Measurements from ENCODE around the gene RPS19BP1. TPM values are rescaled to one million over a fixed set of nuclear protein-coding genes. Genes with fewer than 3 reads are reported as not detected.

Gene RPS19BP1
- total and polyA plus RNA-seq, 2 donors (not counting 1 experiment from before 2014, with no cell fraction given): 60.3 to 74.8 TPM

DNA sequence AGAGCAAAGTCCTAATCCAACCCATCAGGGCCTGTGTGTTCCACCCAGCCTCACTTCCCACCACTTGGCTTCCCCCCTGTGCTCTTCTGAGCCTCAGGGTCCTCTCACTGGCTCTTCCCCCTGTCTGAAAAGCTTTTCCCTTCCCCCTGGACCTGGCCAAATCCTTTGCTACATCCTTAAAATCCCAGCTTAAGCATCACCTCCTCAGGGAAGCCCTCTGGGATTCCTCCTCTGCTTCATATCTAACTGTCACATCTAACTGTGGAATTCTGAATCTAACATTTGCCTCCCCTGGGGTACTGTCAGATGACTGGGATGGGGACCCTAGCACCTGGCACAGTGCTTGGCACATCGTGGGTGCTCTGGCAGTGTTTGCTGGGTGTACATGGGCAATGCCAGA lies 39.0 kb upstream of the RPS19BP1 start:
- Mint-ChIP-seq H3K4me1 (peaks cover 19% of the 10 kb centered on the region), H3K27ac (no peak overlapping the region), H3K4me3 (no peak overlapping the region), H3K27me3 (peaks cover 7% of the 10 kb centered on the region), H3K9me3 (ENCODE audit: insufficient read depth) (no peaks in the 10 kb centered on the region)
- Histone ChIP-seq H3K9me3 (ENCODE audit: control extremely low read depth in 1 of 3, control insufficient read depth in 2 of 3, insufficient read depth in 1 of 3, low read length in 2 of 3) (no peaks in the 10 kb centered on the region), H3K4me1 (ENCODE audit: control insufficient read depth in 2 of 2, insufficient read depth in 2 of 2, low read length in 2 of 2) (peaks cover 14 to 16% of the 10 kb centered on the region in 2 donors), H3K27me3 (replicated peaks in 1 of 4; ENCODE audit: control extremely low read depth in 1 of 4, control insufficient read depth in 3 of 4, insufficient read depth in 4 of 4, low read length in 3 of 4) (peaks cover 0 to 3% (median 2%) of the 10 kb centered on the region in 4 experiments), H3K36me3 (replicated peaks in 1 of 2; ENCODE audit: control extremely low read depth in 1 of 2, control insufficient read depth in 1 of 2, extremely low read depth in 1 of 2, insufficient read depth in 2 of 2, low read length in 1 of 2) (no peaks in the 10 kb centered on the region), H2AFZ (ENCODE audit: insufficient read depth, low read depth, low read length, poor library complexity, severe bottlenecking) (no peak overlapping the region), H3K4me3 (ENCODE audit: control extremely low read depth in 1 of 5, extremely low read depth in 1 of 5, insufficient read depth in 1 of 5, low read depth in 2 of 5, low read length in 4 of 5) (no peak overlapping the region), H3K4me2 (replicated peaks; ENCODE audit: low read depth, low read length, poor library complexity, severe bottlenecking) (no peak overlapping the region), H3K79me2 (ENCODE audit: control insufficient read depth, insufficient read depth, low read length) (no peaks in the 10 kb centered on the region), H4K20me1 (ENCODE audit: control insufficient read depth, insufficient read depth, low read length, poor library complexity, severe bottlenecking) (no peaks in the 10 kb centered on the region), H3K27ac (ENCODE audit: low read length in 2 of 2) (no peak overlapping the region), H3K9ac (ENCODE audit: low read length) (no peak overlapping the region)
- ChIA-PET POLR2A (no interaction called here), CTCF (no interaction called here)
- intact Hi-C loops (cut with micrococcal nuclease): no loop called here
- ATAC-seq (ENCODE audit: low read depth) (no peak), DNase-seq (no peak)
- TF ChIP-seq, protein P1, sequence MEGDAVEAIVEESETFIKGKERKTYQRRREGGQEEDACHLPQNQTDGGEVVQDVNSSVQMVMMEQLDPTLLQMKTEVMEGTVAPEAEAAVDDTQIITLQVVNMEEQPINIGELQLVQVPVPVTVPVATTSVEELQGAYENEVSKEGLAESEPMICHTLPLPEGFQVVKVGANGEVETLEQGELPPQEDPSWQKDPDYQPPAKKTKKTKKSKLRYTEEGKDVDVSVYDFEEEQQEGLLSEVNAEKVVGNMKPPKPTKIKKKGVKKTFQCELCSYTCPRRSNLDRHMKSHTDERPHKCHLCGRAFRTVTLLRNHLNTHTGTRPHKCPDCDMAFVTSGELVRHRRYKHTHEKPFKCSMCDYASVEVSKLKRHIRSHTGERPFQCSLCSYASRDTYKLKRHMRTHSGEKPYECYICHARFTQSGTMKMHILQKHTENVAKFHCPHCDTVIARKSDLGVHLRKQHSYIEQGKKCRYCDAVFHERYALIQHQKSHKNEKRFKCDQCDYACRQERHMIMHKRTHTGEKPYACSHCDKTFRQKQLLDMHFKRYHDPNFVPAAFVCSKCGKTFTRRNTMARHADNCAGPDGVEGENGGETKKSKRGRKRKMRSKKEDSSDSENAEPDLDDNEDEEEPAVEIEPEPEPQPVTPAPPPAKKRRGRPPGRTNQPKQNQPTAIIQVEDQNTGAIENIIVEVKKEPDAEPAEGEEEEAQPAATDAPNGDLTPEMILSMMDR (IDR thresholded peaks at IDR 0.05): no peak
- no peak for TF ChIP-seq EZH2 (IDR thresholded peaks at IDR 0.05; ENCODE audit: borderline replicate concordance, insufficient read depth, low read depth, low read length, poor library complexity, severe bottlenecking)
- WGBS (ENCODE audit: insufficient coverage): 44% methylated on average over 1 of the region's 1 CpG

DNA sequence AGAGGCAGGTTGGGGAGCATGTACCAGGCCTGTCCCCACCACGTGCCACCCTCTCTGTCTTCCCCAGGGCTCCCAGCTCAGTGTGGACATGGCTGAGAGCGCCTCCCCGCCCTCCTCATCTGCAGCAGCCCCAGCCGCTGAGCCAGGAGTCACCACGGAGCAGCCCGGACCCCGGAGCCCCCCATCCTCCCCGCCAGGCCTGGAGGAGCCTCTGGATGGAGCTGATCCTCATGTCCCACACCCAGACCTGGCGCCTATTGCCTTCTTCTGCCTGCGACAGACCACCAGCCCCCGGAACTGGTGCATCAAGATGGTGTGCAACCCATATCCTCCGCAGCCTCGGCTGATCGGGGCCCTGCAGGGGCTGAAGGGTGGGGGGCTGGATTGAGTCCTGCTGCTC lies 38.1 kb upstream of the RPS19BP1 start, which contains the start of gene CACNA1I:
TSS of gene CACNA1I (plus strand) at position 89 of the 400 bp plus-strand sequence. CDS start at position 89, 0 bp downstream.
- ChIA-PET POLR2A (no interaction called here), CTCF (no interaction called here)
- Mint-ChIP-seq H3K27me3 (peaks cover 7% of the 10 kb centered on the region), H3K4me3 (no peak within 1 kb of the TSS), H3K27ac (no peak within 1 kb of the TSS), H3K9me3 (ENCODE audit: insufficient read depth) (peaks cover 2% of the 10 kb centered on the region), H3K4me1 (peaks cover 16% of the 10 kb centered on the region)
- H3K27me3 ChIP-seq (replicated peaks in 1 of 4; ENCODE audit: control extremely low read depth in 1 of 4, control insufficient read depth in 3 of 4, insufficient read depth in 4 of 4, low read length in 3 of 4): peaks cover 0 to 3% (median 2%) of the 10 kb centered on the region in 4 experiments
- DNase-seq (no peak), ATAC-seq (ENCODE audit: low read depth) (no peak)
- H3K4me1 ChIP-seq (ENCODE audit: control insufficient read depth in 2 of 2, insufficient read depth in 2 of 2, low read length in 2 of 2): peaks cover 9 to 10% of the 10 kb centered on the region in 2 donors
- H3K36me3 ChIP-seq (replicated peaks in 1 of 2; ENCODE audit: control extremely low read depth in 1 of 2, control insufficient read depth in 1 of 2, extremely low read depth in 1 of 2, insufficient read depth in 2 of 2, low read length in 1 of 2): no peaks in the 10 kb centered on the region
- H3K4me2 ChIP-seq (replicated peaks; ENCODE audit: low read depth, low read length, poor library complexity, severe bottlenecking): no peak within 1 kb of the TSS
- H4K20me1 ChIP-seq (ENCODE audit: control insufficient read depth, insufficient read depth, low read length, poor library complexity, severe bottlenecking): no peaks in the 10 kb centered on the region
- TF ChIP-seq EZH2 (IDR thresholded peaks at IDR 0.05; ENCODE audit: borderline replicate concordance, insufficient read depth, low read depth, low read length, poor library complexity, severe bottlenecking): no peak
- TF ChIP-seq, protein P1 (IDR thresholded peaks at IDR 0.05): no peak
- no peaks in the 10 kb centered on the region for H3K79me2 ChIP-seq (ENCODE audit: control insufficient read depth, insufficient read depth, low read length)
- no peak within 1 kb of the TSS for H3K27ac ChIP-seq (ENCODE audit: low read length in 2 of 2)
- intact Hi-C loops (cut with micrococcal nuclease): no loop called here
- H3K9ac ChIP-seq (ENCODE audit: low read length): no peak within 1 kb of the TSS
- no peaks in the 10 kb centered on the region for H3K9me3 ChIP-seq (ENCODE audit: control extremely low read depth in 1 of 3, control insufficient read depth in 2 of 3, insufficient read depth in 1 of 3, low read length in 2 of 3)
- 88% methylated on average over 14 of the region's 14 CpGs for WGBS (ENCODE audit: insufficient coverage)
- no peak within 1 kb of the TSS for H3K4me3 ChIP-seq (ENCODE audit: control extremely low read depth in 1 of 5, extremely low read depth in 1 of 5, insufficient read depth in 1 of 5, low read depth in 2 of 5, low read length in 4 of 5)
- no peak within 1 kb of the TSS for H2AFZ ChIP-seq (ENCODE audit: insufficient read depth, low read depth, low read length, poor library complexity, severe bottlenecking)

Measured in B cell (primary cell).